C4-2B (cell line): ENCODE measurements around the gene SLC49A4.

ENCODE experiments used
- ZFX ChIP-seq: fragments of 450-650 bp; IDR thresholded peaks from 2 replicates; pipeline ENCODE4 v1.6.1; 2017
- TF ChIP-seq, protein P1 (sequence below): fragments of 450-650 bp; conservative IDR thresholded peaks from 2 replicates; pipeline ENCODE4 v1.5.1; 2017; ENCODE audit warnings: mild to moderate bottlenecking

DNA sequence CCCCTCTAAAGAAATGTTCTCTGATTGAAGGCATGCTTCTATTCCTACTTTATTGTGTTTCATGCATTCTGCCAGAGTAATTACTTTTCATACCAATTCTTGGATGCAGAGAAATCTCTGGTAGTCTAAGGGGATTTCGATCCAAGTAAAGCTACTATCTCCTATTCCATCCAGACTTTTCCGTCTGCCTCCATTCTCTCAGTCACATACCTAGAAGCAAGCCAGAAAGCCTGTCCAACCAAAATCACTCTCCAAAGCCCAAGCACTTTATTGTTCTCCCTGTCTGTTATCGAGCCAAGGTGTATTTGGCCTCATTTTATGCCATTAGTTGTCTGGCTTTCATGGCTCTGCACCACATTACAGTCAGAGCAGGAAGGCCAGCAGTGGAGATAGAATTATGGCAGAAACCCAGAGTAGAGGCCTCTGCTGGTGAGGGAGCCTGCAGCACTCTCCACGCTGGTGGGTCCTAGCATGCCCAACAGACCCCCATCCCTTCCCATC, 95.9 kb downstream of the SLC49A4 start:
- TF ChIP-seq, protein P1, sequence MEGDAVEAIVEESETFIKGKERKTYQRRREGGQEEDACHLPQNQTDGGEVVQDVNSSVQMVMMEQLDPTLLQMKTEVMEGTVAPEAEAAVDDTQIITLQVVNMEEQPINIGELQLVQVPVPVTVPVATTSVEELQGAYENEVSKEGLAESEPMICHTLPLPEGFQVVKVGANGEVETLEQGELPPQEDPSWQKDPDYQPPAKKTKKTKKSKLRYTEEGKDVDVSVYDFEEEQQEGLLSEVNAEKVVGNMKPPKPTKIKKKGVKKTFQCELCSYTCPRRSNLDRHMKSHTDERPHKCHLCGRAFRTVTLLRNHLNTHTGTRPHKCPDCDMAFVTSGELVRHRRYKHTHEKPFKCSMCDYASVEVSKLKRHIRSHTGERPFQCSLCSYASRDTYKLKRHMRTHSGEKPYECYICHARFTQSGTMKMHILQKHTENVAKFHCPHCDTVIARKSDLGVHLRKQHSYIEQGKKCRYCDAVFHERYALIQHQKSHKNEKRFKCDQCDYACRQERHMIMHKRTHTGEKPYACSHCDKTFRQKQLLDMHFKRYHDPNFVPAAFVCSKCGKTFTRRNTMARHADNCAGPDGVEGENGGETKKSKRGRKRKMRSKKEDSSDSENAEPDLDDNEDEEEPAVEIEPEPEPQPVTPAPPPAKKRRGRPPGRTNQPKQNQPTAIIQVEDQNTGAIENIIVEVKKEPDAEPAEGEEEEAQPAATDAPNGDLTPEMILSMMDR: no peak
- TF ChIP-seq ZFX: no peak
